SK-N-SH treated with all-trans-retinoic acid at 6 μM for 48 hours (cell line): Measurements from ENCODE around the gene ADAM19.

Source experiments
- ARNTL ChIP-seq: fragments of 450-650 bp; formaldehyde crosslinking; IDR thresholded peaks from 2 replicates; pipeline ENCODE4 v1.5.0; 2020; ENCODE audit warnings: low read depth, mild to moderate bottlenecking, moderate library complexity, borderline replicate concordance
- CREB5 ChIP-seq: fragments of 250-450 bp; sonication (Bioruptor Pico); IDR thresholded peaks from 2 replicates; pipeline ENCODE4 v1.5.1; 2020; ENCODE audit warnings: low read depth, mild to moderate bottlenecking, moderate library complexity
- ISL1 ChIP-seq: fragments of 250-450 bp; sonication (Bioruptor Pico); IDR thresholded peaks from 2 replicates; pipeline ENCODE4 v2.1.2; 2022; ENCODE audit warnings: mild to moderate bottlenecking, moderate library complexity
- RARB ChIP-seq: fragments of 250-450 bp; sonication (Bioruptor Pico); IDR thresholded peaks from 2 replicates; pipeline ENCODE4 v1.8.0; 2021; ENCODE audit warnings: mild to moderate bottlenecking, moderate library complexity
- SNAI2 ChIP-seq: fragments of 250-450 bp; sonication (Bioruptor Pico); IDR thresholded peaks from 2 replicates; pipeline ENCODE4 v1.5.0; 2020; ENCODE audit warnings: mild to moderate bottlenecking, moderate library complexity
- TCF4 ChIP-seq: fragments of 250-450 bp; sonication (Bioruptor Pico); IDR thresholded peaks from 2 replicates; pipeline ENCODE4 v1.8.0; 2021; ENCODE audit warnings: mild to moderate bottlenecking, moderate library complexity, borderline replicate concordance
- TSHZ2 ChIP-seq: fragments of 250-450 bp; sonication (Bioruptor Pico); IDR thresholded peaks from 2 replicates; pipeline ENCODE4 v1.5.0; 2020; ENCODE audit warnings: mild to moderate bottlenecking, moderate library complexity
- ZFP30 ChIP-seq: fragments of 450-650 bp; formaldehyde crosslinking; IDR thresholded peaks from 2 replicates; pipeline ENCODE4 v1.5.0; 2022; ENCODE audit warnings: mild to moderate bottlenecking, moderate library complexity
- TF ChIP-seq, protein P1 (sequence below): fragments of 250-450 bp; sonication (Bioruptor Pico); IDR thresholded peaks from 2 replicates; pipeline ENCODE4 v1.8.0; 2020; ENCODE audit warnings: mild to moderate bottlenecking, moderate library complexity, borderline replicate concordance
- TF ChIP-seq, protein P2 (sequence below): fragments of 250-450 bp; sonication (Bioruptor Pico); IDR thresholded peaks from 2 replicates; pipeline ENCODE4 v1.5.1; 2021; ENCODE audit warnings: mild to moderate bottlenecking, moderate library complexity

- TF ChIP-seq ZFP30 (CRISPR knock-in tag) (no peak), TCF4 (no peak), CREB5 (CRISPR knock-in tag) (no peak), TSHZ2 (CRISPR knock-in tag) (no peak), ARNTL (CRISPR knock-in tag) (no peak), RARB (CRISPR knock-in tag) (no peak), SNAI2 (CRISPR knock-in tag) (no peak), ISL1 (no peak)
- TF ChIP-seq, protein P1, sequence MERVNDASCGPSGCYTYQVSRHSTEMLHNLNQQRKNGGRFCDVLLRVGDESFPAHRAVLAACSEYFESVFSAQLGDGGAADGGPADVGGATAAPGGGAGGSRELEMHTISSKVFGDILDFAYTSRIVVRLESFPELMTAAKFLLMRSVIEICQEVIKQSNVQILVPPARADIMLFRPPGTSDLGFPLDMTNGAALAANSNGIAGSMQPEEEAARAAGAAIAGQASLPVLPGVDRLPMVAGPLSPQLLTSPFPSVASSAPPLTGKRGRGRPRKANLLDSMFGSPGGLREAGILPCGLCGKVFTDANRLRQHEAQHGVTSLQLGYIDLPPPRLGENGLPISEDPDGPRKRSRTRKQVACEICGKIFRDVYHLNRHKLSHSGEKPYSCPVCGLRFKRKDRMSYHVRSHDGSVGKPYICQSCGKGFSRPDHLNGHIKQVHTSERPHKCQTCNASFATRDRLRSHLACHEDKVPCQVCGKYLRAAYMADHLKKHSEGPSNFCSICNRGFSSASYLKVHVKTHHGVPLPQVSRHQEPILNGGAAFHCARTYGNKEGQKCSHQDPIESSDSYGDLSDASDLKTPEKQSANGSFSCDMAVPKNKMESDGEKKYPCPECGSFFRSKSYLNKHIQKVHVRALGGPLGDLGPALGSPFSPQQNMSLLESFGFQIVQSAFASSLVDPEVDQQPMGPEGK (CRISPR knock-in tag), result no peak
- TF ChIP-seq, protein P2, sequence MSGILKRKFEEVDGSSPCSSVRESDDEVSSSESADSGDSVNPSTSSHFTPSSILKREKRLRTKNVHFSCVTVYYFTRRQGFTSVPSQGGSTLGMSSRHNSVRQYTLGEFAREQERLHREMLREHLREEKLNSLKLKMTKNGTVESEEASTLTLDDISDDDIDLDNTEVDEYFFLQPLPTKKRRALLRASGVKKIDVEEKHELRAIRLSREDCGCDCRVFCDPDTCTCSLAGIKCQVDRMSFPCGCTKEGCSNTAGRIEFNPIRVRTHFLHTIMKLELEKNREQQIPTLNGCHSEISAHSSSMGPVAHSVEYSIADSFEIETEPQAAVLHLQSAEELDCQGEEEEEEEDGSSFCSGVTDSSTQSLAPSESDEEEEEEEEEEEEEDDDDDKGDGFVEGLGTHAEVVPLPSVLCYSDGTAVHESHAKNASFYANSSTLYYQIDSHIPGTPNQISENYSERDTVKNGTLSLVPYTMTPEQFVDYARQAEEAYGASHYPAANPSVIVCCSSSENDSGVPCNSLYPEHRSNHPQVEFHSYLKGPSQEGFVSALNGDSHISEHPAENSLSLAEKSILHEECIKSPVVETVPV (CRISPR knock-in tag), result no peak
Observed at GRCh38 chr5:157539503-157540022, 36.0 kb downstream of the ADAM19 start.
